MCF 10A (cell line): Measurements from ENCODE around the gene PRDX4. TPM values are rescaled to one million over a fixed set of nuclear protein-coding genes. Genes with fewer than 3 reads are reported as not detected.
A peak's percentile ranks its signal among the peaks of the same experiment; 100 is the strongest.

Experiments
- Bru-seq: library from RNA; stranded (reverse); fragments of 400-500 nt; gene quantifications from one replicate; lab custom pipeline; 2021; lab: Mats Ljungman, UMichigan
- BruChase-seq, 2 experiments: library from RNA; stranded (reverse); fragments of 400-500 nt; gene quantifications; one replicate each; lab custom pipeline; 2021; lab: Mats Ljungman, UMichigan
- BruUV-seq: library from RNA; stranded (reverse); fragments of 400-500 nt; replicated peaks from 2 replicates; lab custom pipeline; 2021; lab: Mats Ljungman, UMichigan
- CTCF ChIA-PET: fragments of 300-600 bp; sonication (Branson Sonifier 250); formaldehyde crosslinking; extraction: SDS; loops from one replicate; lab custom pipeline; 2021; ENCODE audit warnings: antibody characterized with exemption, inconsistent platforms; lab: Yijun Ruan, JAX
- POLR2A ChIA-PET: fragments of 300-600, 350-650 bp; sonication (Branson Sonifier 250); formaldehyde crosslinking; extraction: SDS; loops from one replicate; lab custom pipeline; 2020; ENCODE audit warnings: antibody characterized with exemption, inconsistent platforms; lab: Yijun Ruan, JAX
- DNase-seq: peaks from one replicate; pipeline ENCODE4 v3.0.0-alpha.2; 2018; ENCODE audit not compliant: unreplicated experiment
- H3K27ac Mint-ChIP-seq: one replicate; pipeline ENCODE4 v1.8.0; 2022; ENCODE audit warnings: mild to moderate bottlenecking, low read depth, mixed read lengths; ENCODE audit not compliant: unreplicated experiment
- H3K27me3 Mint-ChIP-seq: one replicate; pipeline ENCODE4 v1.8.0; 2022; ENCODE audit warnings: mixed read lengths; ENCODE audit not compliant: insufficient read depth, unreplicated experiment
- H3K36me3 Mint-ChIP-seq: one replicate; pipeline ENCODE4 v1.8.0; 2022; ENCODE audit warnings: mild to moderate bottlenecking, moderate library complexity, mixed read lengths; ENCODE audit not compliant: insufficient read depth, unreplicated experiment
- H3K4me1 Mint-ChIP-seq: one replicate; pipeline ENCODE4 v1.8.0; 2022; ENCODE audit warnings: mixed read lengths; ENCODE audit not compliant: insufficient read depth, unreplicated experiment
- H3K4me3 Mint-ChIP-seq: one replicate; pipeline ENCODE4 v1.8.0; 2022; ENCODE audit warnings: mild to moderate bottlenecking, moderate library complexity, mixed read lengths; ENCODE audit not compliant: unreplicated experiment
- H3K9me3 Mint-ChIP-seq: one replicate; pipeline ENCODE4 v1.8.0; 2022; ENCODE audit warnings: mixed read lengths; ENCODE audit not compliant: unreplicated experiment
- intact Hi-C: fragments of 100-400 bp; cut with micrococcal nuclease; formaldehyde crosslinking; loops from 2 replicates; pipeline ENCODE4 v1.14.1; 2022
- long read RNA-seq: library from polyadenylated mRNA; stranded (forward); transcript quantifications from one replicate; pipeline ENCODE4 v2.0.0, GENCODE V29; 2022
- total RNA-seq: library from RNA; stranded (reverse); gene quantifications from 2 replicates; pipeline ENCODE4 v1.2.3, GENCODE V29; 2022
- TF ChIP-seq, protein P1 (sequence below): fragments of 200-600 bp; IDR thresholded peaks from one replicate; pipeline ENCODE4 v1.8.0; 2022; ENCODE audit warnings: antibody characterized with exemption, mild to moderate bottlenecking; ENCODE audit not compliant: unreplicated experiment

Gene PRDX4
- total RNA-seq = 134 and 157 TPM in 2 replicates
- Bru-seq, nascent RNA = percentile 85 among the genes with signal in this experiment
- BruChase-seq, experiment 1, labeled RNA remaining after a 6-hour chase = percentile 76 among the genes with signal in this experiment
- percentile 63 among the genes with signal in this experiment for BruChase-seq, experiment 2, labeled RNA remaining after a 2-hour chase
- long read RNA-seq, transcript PRDX4-202 (7 exons, 1,005 nt) = major isoform, 362 of 381 reads
- long read RNA-seq, partial matches to known transcripts = 2 of 381 reads
- long read RNA-seq, other reads (novel, unspliced or antisense) = 16 of 381 reads

- H3K27ac Mint-ChIP-seq = peak within 1 kb of the TSS; percentile 43
- TF ChIP-seq, protein P1, sequence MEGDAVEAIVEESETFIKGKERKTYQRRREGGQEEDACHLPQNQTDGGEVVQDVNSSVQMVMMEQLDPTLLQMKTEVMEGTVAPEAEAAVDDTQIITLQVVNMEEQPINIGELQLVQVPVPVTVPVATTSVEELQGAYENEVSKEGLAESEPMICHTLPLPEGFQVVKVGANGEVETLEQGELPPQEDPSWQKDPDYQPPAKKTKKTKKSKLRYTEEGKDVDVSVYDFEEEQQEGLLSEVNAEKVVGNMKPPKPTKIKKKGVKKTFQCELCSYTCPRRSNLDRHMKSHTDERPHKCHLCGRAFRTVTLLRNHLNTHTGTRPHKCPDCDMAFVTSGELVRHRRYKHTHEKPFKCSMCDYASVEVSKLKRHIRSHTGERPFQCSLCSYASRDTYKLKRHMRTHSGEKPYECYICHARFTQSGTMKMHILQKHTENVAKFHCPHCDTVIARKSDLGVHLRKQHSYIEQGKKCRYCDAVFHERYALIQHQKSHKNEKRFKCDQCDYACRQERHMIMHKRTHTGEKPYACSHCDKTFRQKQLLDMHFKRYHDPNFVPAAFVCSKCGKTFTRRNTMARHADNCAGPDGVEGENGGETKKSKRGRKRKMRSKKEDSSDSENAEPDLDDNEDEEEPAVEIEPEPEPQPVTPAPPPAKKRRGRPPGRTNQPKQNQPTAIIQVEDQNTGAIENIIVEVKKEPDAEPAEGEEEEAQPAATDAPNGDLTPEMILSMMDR = no peak
- H3K27me3 Mint-ChIP-seq = peaks cover 46% of the 10 kb centered on the region
- H3K36me3 Mint-ChIP-seq = peaks cover 4% of the 10 kb centered on the region
- H3K4me3 Mint-ChIP-seq = peak within 1 kb of the TSS; percentile 79
- POLR2A ChIA-PET = interaction anchor here (0.5 to 2.5 kb wide), 9 partner anchors 12 to 1532 kb away, joined by 3 to 11 read pairs (median 4); partner anchors contain the start of genes ACOT9 and SAT1
- CTCF ChIA-PET = interaction anchor here (0.6 to 1.1 kb wide), 3 partner anchors 207 to 1171 kb away, joined by 3 to 5 read pairs (median 4); no protein-coding TSS in a partner anchor
- H3K9me3 Mint-ChIP-seq = no peaks in the 10 kb centered on the region
- no TSS peak for BruUV-seq
- H3K4me1 Mint-ChIP-seq = peaks cover 4% of the 10 kb centered on the region
- intact Hi-C loops = loop anchor here (1.0 kb wide), 1 partner anchor 1682 kb away; no protein-coding TSS in a partner anchor
- peak; percentile 83 for DNase-seq
Measured at GRCh38 chrX:23667239-23668177, at the start of gene PRDX4. TSS of gene PRDX4 (plus strand) at chrX:23667493. CDS start at chrX:23667571, 78 bp downstream.

DNA sequence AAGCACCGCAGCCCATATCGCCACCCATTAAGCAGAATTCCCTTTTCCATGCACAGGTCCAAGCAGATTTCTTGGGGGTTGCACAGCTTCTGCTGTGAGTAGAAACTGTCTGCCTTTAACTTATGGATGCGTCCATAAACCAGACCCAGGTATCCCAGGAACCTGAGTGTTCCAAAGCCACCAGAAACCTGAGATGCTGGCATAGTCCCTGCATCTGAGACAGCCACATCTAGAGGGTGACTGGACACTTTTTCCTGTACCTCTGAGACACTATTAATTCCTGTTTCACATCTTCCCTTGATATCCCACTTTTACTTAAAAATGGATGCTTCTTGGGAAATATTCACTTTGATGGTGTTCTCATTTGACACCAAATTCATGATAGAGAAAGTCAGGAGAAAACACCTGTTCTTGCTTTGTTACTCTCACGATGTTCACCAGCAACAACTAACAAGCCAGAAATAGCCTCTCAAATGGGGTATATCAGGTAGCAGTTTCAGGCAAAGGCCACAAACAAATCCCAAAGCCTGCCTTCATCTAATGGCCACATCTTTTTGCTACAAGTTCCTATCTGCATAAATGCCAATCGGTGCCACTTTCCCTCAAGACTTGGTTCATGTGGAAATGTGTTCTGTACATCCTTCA, 45.5 kb upstream of the PRDX4 start:
- TF ChIP-seq, protein P1 = no peak
- Mint-ChIP-seq H3K4me3 (no peak overlapping the region), H3K4me1 (no peaks in the 10 kb centered on the region), H3K9me3 (no peaks in the 10 kb centered on the region), H3K36me3 (no peaks in the 10 kb centered on the region), H3K27ac (no peak overlapping the region), H3K27me3 (peaks cover 51% of the 10 kb centered on the region)
- ChIA-PET POLR2A (no interaction called here), CTCF (no interaction called here)
- DNase-seq = no peak
- BruUV-seq = no TSS peak
- intact Hi-C loops = no loop called here

DNA sequence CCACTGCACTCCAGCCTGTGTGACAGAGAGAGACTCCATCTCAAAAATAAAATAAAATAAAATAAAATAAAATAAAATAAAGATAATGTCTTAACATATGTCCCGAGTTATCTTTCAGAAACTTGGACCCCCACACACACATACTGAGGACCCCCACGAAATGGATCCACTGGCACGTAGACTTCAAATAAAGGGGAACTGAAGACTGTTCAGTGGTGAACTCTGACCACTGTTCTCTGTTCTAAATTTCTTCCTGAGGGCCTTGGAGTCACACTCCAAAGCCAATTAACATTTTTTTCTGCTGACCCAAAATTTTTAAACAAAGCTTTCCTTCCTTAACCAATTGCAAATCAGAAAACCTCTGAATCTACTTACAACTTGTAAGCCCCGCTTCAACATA, 43.5 kb upstream of the PRDX4 start:
- no peak for DNase-seq
- peaks cover 56% of the 10 kb centered on the region for H3K27me3 Mint-ChIP-seq
- CTCF ChIA-PET = interaction anchor here (0.7 kb wide), 1 partner anchor 425 kb away, joined by 3 read pairs; no protein-coding TSS in a partner anchor
- no peaks in the 10 kb centered on the region for H3K4me1 Mint-ChIP-seq
- BruUV-seq = no TSS peak
- TF ChIP-seq, protein P1 = no peak
- no peak overlapping the region for H3K27ac Mint-ChIP-seq
- no peaks in the 10 kb centered on the region for H3K36me3 Mint-ChIP-seq
- intact Hi-C loops = no loop called here
- H3K9me3 Mint-ChIP-seq = no peaks in the 10 kb centered on the region
- H3K4me3 Mint-ChIP-seq = no peak overlapping the region
- POLR2A ChIA-PET = no interaction called here
